ENCODE measurements around the gene AFAP1L2. TPM values are rescaled to one million over a fixed set of nuclear protein-coding genes. Genes with fewer than 3 reads are reported as not detected.

Gene AFAP1L2
- total RNA-seq, 1 donor from 2014 or later: 0.98 TPM

GRCh38 chr10:114397651-114398145 is 6.6 kb downstream of the AFAP1L2 start:
- H3K27ac Mint-ChIP-seq: no peak overlapping the region
- H3K4me3 Mint-ChIP-seq (ENCODE audit: low read depth): no peak overlapping the region
- peaks cover 91% of the 10 kb centered on the region for H3K27me3 Mint-ChIP-seq
- TF ChIP-seq, protein P1, sequence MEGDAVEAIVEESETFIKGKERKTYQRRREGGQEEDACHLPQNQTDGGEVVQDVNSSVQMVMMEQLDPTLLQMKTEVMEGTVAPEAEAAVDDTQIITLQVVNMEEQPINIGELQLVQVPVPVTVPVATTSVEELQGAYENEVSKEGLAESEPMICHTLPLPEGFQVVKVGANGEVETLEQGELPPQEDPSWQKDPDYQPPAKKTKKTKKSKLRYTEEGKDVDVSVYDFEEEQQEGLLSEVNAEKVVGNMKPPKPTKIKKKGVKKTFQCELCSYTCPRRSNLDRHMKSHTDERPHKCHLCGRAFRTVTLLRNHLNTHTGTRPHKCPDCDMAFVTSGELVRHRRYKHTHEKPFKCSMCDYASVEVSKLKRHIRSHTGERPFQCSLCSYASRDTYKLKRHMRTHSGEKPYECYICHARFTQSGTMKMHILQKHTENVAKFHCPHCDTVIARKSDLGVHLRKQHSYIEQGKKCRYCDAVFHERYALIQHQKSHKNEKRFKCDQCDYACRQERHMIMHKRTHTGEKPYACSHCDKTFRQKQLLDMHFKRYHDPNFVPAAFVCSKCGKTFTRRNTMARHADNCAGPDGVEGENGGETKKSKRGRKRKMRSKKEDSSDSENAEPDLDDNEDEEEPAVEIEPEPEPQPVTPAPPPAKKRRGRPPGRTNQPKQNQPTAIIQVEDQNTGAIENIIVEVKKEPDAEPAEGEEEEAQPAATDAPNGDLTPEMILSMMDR (IDR thresholded peaks at IDR 0.05; ENCODE audit: unreplicated experiment): no peak
- H3K4me1 Mint-ChIP-seq (ENCODE audit: low read depth): no peaks in the 10 kb centered on the region
- DNase-seq (ENCODE audit: low spot score, unreplicated experiment): no peak
- no peaks in the 10 kb centered on the region for H3K9me3 Mint-ChIP-seq (ENCODE audit: low read depth)
- no peaks in the 10 kb centered on the region for H3K36me3 Mint-ChIP-seq (ENCODE audit: insufficient read depth)

GRCh38 chr10:114396464-114396863 is 7.8 kb downstream of the AFAP1L2 start:
- H3K4me1 Mint-ChIP-seq (ENCODE audit: low read depth): no peaks in the 10 kb centered on the region
- no peaks in the 10 kb centered on the region for H3K9me3 Mint-ChIP-seq (ENCODE audit: low read depth)
- H3K27me3 Mint-ChIP-seq: peaks cover 79% of the 10 kb centered on the region
- no peaks in the 10 kb centered on the region for H3K36me3 Mint-ChIP-seq (ENCODE audit: insufficient read depth)
- H3K27ac Mint-ChIP-seq: no peak overlapping the region
- no peak overlapping the region for H3K4me3 Mint-ChIP-seq (ENCODE audit: low read depth)
- TF ChIP-seq, protein P1 (IDR thresholded peaks at IDR 0.05; ENCODE audit: unreplicated experiment): no peak
- no peak for DNase-seq (ENCODE audit: low spot score, unreplicated experiment)

- no peak overlapping the region for H3K27ac Mint-ChIP-seq
- peaks cover 69% of the 10 kb centered on the region for H3K27me3 Mint-ChIP-seq
These were observed 8.8 kb downstream of the AFAP1L2 start for GRCh38 chr10:114395366-114396022.

DNA sequence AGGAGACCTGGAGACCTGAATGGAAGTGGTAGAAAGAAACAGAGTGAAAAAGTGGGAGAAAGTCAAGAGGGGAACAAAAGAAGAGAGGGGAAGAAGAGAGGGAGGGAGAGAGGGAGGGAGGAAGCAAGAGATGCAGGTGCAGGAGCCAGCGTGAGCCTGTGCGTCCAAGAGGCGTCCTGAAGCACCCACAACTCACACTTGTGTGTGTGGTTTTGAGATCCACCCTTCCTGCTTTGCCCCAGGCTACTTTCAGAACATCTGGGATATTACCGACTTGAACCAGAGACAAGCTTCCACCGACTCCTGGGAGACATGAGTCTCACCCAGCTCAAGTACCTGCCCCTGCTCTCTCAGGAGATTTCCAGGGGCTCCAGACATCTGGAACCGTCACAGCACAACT is 9.8 kb downstream of the AFAP1L2 start:
- TF ChIP-seq, protein P1 (IDR thresholded peaks at IDR 0.05; ENCODE audit: unreplicated experiment): no peak
- no peaks in the 10 kb centered on the region for H3K36me3 Mint-ChIP-seq (ENCODE audit: insufficient read depth)
- H3K27ac Mint-ChIP-seq: no peak overlapping the region
- peaks cover 64% of the 10 kb centered on the region for H3K27me3 Mint-ChIP-seq
- H3K4me1 Mint-ChIP-seq (ENCODE audit: low read depth): no peaks in the 10 kb centered on the region
- H3K4me3 Mint-ChIP-seq (ENCODE audit: low read depth): no peak overlapping the region
- no peaks in the 10 kb centered on the region for H3K9me3 Mint-ChIP-seq (ENCODE audit: low read depth)
- DNase-seq (ENCODE audit: low spot score, unreplicated experiment): no peak

More at GRCh38 chr10:114395366-114396022, 8.8 kb downstream of the AFAP1L2 start:
- H3K4me1 Mint-ChIP-seq (ENCODE audit: low read depth): no peaks in the 10 kb centered on the region
- H3K9me3 Mint-ChIP-seq (ENCODE audit: low read depth): no peaks in the 10 kb centered on the region
- TF ChIP-seq, protein P1 (IDR thresholded peaks at IDR 0.05; ENCODE audit: unreplicated experiment): no peak
- no peak for DNase-seq (ENCODE audit: low spot score, unreplicated experiment)
- H3K36me3 Mint-ChIP-seq (ENCODE audit: insufficient read depth): no peaks in the 10 kb centered on the region
- no peak overlapping the region for H3K4me3 Mint-ChIP-seq (ENCODE audit: low read depth)

- H3K36me3 Mint-ChIP-seq (ENCODE audit: insufficient read depth): no peaks in the 10 kb centered on the region
- H3K9me3 Mint-ChIP-seq (ENCODE audit: low read depth): no peaks in the 10 kb centered on the region
- H3K27ac Mint-ChIP-seq: no peak overlapping the region
- no peak overlapping the region for H3K4me3 Mint-ChIP-seq (ENCODE audit: low read depth)
- H3K4me1 Mint-ChIP-seq (ENCODE audit: low read depth): no peaks in the 10 kb centered on the region
- DNase-seq (ENCODE audit: low spot score, unreplicated experiment): no peak
- H3K27me3 Mint-ChIP-seq: peaks cover 57% of the 10 kb centered on the region
- TF ChIP-seq, protein P1 (IDR thresholded peaks at IDR 0.05; ENCODE audit: unreplicated experiment): no peak
These were observed 10.4 kb downstream of the AFAP1L2 start for GRCh38 chr10:114393886-114394285.

Data from progenitor cell of endocrine pancreas (in vitro differentiated cells).